GM12801 (cell line): ENCODE measurements around the gene SRR.

Experiments used
- CTCF ChIP-seq: IDR thresholded peaks from one replicate; pipeline ENCODE4 v1.5.1; 2011; ENCODE audit warnings: control low read depth; ENCODE audit not compliant: insufficient read length; ENCODE audit errors: extremely low read depth

Gene SRR

GRCh38 chr17:2299756-2300155, 4.0 kb upstream of the SRR start:
- TF ChIP-seq CTCF, result no peak

GRCh38 chr17:2302778-2303203, 959 bp upstream of the SRR start:
- TF ChIP-seq CTCF, result no peak

GRCh38 chr17:2304931-2305330, 1.2 kb downstream of the SRR start:
- no peak for TF ChIP-seq CTCF

- TF ChIP-seq CTCF, result no peak
Observed at GRCh38 chr17:2309338-2310154, 5.8 kb downstream of the SRR start.

- TF ChIP-seq CTCF, result no peak
Observed at GRCh38 chr17:2312736-2313135, 9.0 kb downstream of the SRR start.

- TF ChIP-seq CTCF, result no peak
Observed at GRCh38 chr17:2317796-2318195, 14.0 kb downstream of the SRR start.

GRCh38 chr17:2319051-2319450, 15.3 kb downstream of the SRR start:
- no peak for TF ChIP-seq CTCF
